Measurements from ENCODE around the gene VKORC1L1. TPM values are rescaled to one million over a fixed set of nuclear protein-coding genes. Genes with fewer than 3 reads are reported as not detected.

VKORC1L1 gene
- total and polyA plus RNA-seq, 2 of the 8 experiments (the other 6 are each of a cell fraction or from before 2014, with no cell fraction given) = 12.7 to 45.3 TPM

DNA sequence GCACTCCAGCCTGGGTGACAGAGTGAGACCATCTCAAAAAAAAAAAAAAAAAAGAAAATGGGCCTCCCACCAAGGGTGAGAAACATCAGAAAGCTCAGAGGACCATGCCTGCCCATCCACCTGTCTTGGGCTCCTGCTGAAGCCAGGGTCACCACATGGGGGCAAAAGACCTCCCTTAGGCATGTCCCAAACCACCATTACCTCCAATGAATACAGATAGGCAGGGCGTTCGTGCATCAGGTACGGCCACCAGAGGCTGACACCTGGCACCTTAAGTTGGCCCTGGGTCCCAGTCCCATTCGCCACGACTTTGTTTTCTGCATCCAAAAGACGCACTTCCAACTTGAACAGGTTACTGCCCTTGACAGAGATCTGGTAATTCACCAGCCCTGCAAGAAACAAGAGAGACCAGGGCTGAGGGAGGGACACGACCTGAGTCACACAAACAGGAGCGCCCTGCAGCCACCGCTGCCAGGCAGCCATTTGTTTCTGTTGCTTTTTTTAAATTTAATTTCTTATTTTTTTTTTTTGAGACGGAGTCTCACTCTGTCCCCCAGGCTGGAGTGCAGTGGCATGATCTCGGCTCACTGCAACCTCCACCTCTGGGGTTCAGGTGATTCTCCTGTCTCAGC, 103.1 kb downstream of the VKORC1L1 start:
- H3K18ac ChIP-seq (ENCODE audit: extremely low read depth, low read length) = no peak overlapping the region
- CTCF ChIA-PET (ENCODE audit: partially characterized antibody) = no interaction called here
- no peak overlapping the region for H4K5ac ChIP-seq (ENCODE audit: insufficient read length, low read depth, low read length)
- H3K4me1 ChIP-seq (replicated peaks in 1 of 4; ENCODE audit: control insufficient read depth in 3 of 4, insufficient read depth in 4 of 4, low read length in 3 of 4) = peaks cover 0 to 6% (median 2%) of the 10 kb centered on the region in 4 experiments; a peak in 3 of 7 replicates
- DNase-seq (ENCODE audit: low read depth in 1 of 2, low spot score in 2 of 2) = no peak
- H3K27me3 ChIP-seq (replicated peaks in 1 of 4; ENCODE audit: control insufficient read depth in 3 of 4, extremely low read depth in 1 of 4, insufficient read depth in 3 of 4, low read length in 3 of 4) = no peaks in the 10 kb centered on the region
- H2BK15ac ChIP-seq (ENCODE audit: low read length) = no peak overlapping the region
- H3K14ac ChIP-seq (ENCODE audit: insufficient read length) = no peak overlapping the region
- H2BK5ac ChIP-seq (ENCODE audit: low read depth, low read length) = no peak overlapping the region
- POLR2A ChIA-PET (ENCODE audit: partially characterized antibody) = interaction anchor here (0.7 to 2.6 kb wide), 3 partner anchors 10 to 24 kb away, joined by 3 to 8 read pairs (median 4); no protein-coding TSS in a partner anchor
- H3K36me3 ChIP-seq (ENCODE audit: control insufficient read depth in 2 of 4, insufficient read depth in 4 of 4, low read length in 3 of 4) = peaks cover 23 to 49% (median 34%) of the 10 kb centered on the region in 4 experiments; a peak in 7 of 8 replicates
- no peak overlapping the region for H3K9ac ChIP-seq (replicated peaks in 1 of 4; ENCODE audit: extremely low read depth in 1 of 4, low read depth in 3 of 4, low read length in 3 of 4)
- H3K79me1 ChIP-seq (ENCODE audit: low read depth, low read length) = no peaks in the 10 kb centered on the region; the same call in none of the 2 replicates
- H3K4me3 ChIP-seq (ENCODE audit: extremely low read depth in 1 of 4, insufficient read depth in 2 of 4, low read depth in 3 of 4, low read length in 4 of 4) = no peak overlapping the region
- H3K56ac ChIP-seq (replicated peaks; ENCODE audit: insufficient read length, low read depth, low read length) = no peak overlapping the region
- no peak overlapping the region for H4K91ac ChIP-seq (replicated peaks; ENCODE audit: insufficient read length, low read length)
- H3K27ac ChIP-seq (ENCODE audit: low read depth, low read length) = no peak overlapping the region
- no peak overlapping the region for H2BK12ac ChIP-seq (ENCODE audit: low read depth, low read length)
- H2BK120ac ChIP-seq (replicated peaks; ENCODE audit: low read depth, low read length) = no peak overlapping the region
- H3K4ac ChIP-seq (replicated peaks; ENCODE audit: insufficient read length, low read depth, low read length) = no peak overlapping the region
- H4K8ac ChIP-seq (ENCODE audit: extremely low read depth, insufficient read depth, low read length) = no peak overlapping the region; the same call in 1 of the 2 replicates
- H3K23me2 ChIP-seq (ENCODE audit: low read depth, low read length) = no peaks in the 10 kb centered on the region
- no peak overlapping the region for H2AFZ ChIP-seq (ENCODE audit: low read length)
- no peak for FAIRE-seq
- 97% methylated on average over 11 of the region's 11 CpGs; no CpG with 5 or more reads in 1 of the 2 experiments for WGBS, 2 experiments (ENCODE audit: extremely low coverage in 1 of 2, insufficient coverage in 1 of 2, insufficient read length in 1 of 2, insufficient replicate concordance in 2 of 2, low coverage in 1 of 2, low lambda C conversion rate in 2 of 2, missing lambda C conversion rate in 1 of 2)
- H3K79me2 ChIP-seq (ENCODE audit: control insufficient read depth in 1 of 2, insufficient read depth in 2 of 2, low read length in 2 of 2) = peaks cover 0 to 9% of the 10 kb centered on the region in 2 experiments; a peak in 2 of 4 replicates
- no peak overlapping the region for H2AK5ac ChIP-seq (ENCODE audit: low read depth, low read length)
- no peak overlapping the region for H2BK20ac ChIP-seq (ENCODE audit: low read length)
- no peaks in the 10 kb centered on the region for H3K9me3 ChIP-seq (ENCODE audit: insufficient read depth in 2 of 2, low read depth in 1 of 2, low read length in 1 of 2)
- no peak overlapping the region for H3K23ac ChIP-seq (ENCODE audit: insufficient read length)
- no peak overlapping the region for H3K4me2 ChIP-seq (ENCODE audit: insufficient read depth in 1 of 2, low read depth in 2 of 2, low read length in 2 of 2)
- peaks cover 7 to 21% of the 10 kb centered on the region in 2 experiments for H4K20me1 ChIP-seq (replicated peaks in 1 of 2; ENCODE audit: control insufficient read depth in 1 of 2, insufficient read depth in 2 of 2, low read length in 2 of 2)
- TF ChIP-seq SP2 (IDR thresholded peaks at IDR 0.05; ENCODE audit: low read length) (no peak), JUN (IDR thresholded peaks at IDR 0.05; ENCODE audit: low read depth, low read length) (no peak), SIRT6 (IDR thresholded peaks at IDR 0.05; ENCODE audit: low read length) (no peak), EP300 (IDR thresholded peaks at IDR 0.05; ENCODE audit: borderline replicate concordance in 1 of 2, low read depth in 2 of 2, low read length in 2 of 2) (no peak), GABPA (IDR thresholded peaks at IDR 0.05; ENCODE audit: borderline replicate concordance, insufficient read depth, low read length) (no peak), BACH1 (IDR thresholded peaks at IDR 0.05; ENCODE audit: low read length) (no peak), FOSL1 (IDR thresholded peaks at IDR 0.05; ENCODE audit: insufficient read depth, low read depth, low read length) (no peak), CTBP2 (IDR thresholded peaks at IDR 0.05; ENCODE audit: borderline replicate concordance, insufficient read depth, insufficient read length, low read length) (no peak), SUZ12 (IDR thresholded peaks at IDR 0.05; ENCODE audit: low read length) (no peak), MAFK (IDR thresholded peaks at IDR 0.05; ENCODE audit: low read depth, low read length) (no peak), CEBPB (IDR thresholded peaks at IDR 0.05; ENCODE audit: low read depth, low read length) (no peak), RAD21 (IDR thresholded peaks at IDR 0.05 in 1 of 2, conservative IDR thresholded peaks at IDR 0.05 in 1 of 2; ENCODE audit: low read depth in 2 of 2, low read length in 2 of 2) (peak in 1 of 2 experiments; percentile 14; a peak in 1 of 4 replicates)
